GM12801 (cell line): ENCODE results near the gene TMEM236.

Source experiments
- CTCF ChIP-seq: IDR thresholded peaks from one replicate; pipeline ENCODE4 v1.5.1; 2011; ENCODE audit warnings: control low read depth; ENCODE audit not compliant: insufficient read length; ENCODE audit errors: extremely low read depth

Gene TMEM236

GRCh38 chr10:17744341-17744861, 7.6 kb upstream of the TMEM236 start:
- no peak for TF ChIP-seq CTCF

GRCh38 chr10:17747883-17748550, 4.0 kb upstream of the TMEM236 start:
- no peak for TF ChIP-seq CTCF

GRCh38 chr10:17749890-17750289, 2.1 kb upstream of the TMEM236 start:
- TF ChIP-seq CTCF = no peak

- TF ChIP-seq CTCF = no peak
Measured at GRCh38 chr10:17756557-17757217, 4.7 kb downstream of the TMEM236 start.

GRCh38 chr10:17758200-17758599, 6.2 kb downstream of the TMEM236 start:
- no peak for TF ChIP-seq CTCF

GRCh38 chr10:17758896-17759295, 6.9 kb downstream of the TMEM236 start:
- no peak for TF ChIP-seq CTCF

- TF ChIP-seq CTCF = no peak
Measured at GRCh38 chr10:17764142-17764541, 12.1 kb downstream of the TMEM236 start.
